ENCODE measurements around the gene ALOX12B. TPM values are rescaled to one million over a fixed set of nuclear protein-coding genes. Genes with fewer than 3 reads are reported as not detected.

Gene ALOX12B
- total and polyA plus RNA-seq, 2 of the 13 experiments (the other 11 are each of a cell fraction or from before 2014, with no cell fraction given), result 0.13 TPM; not detected in 1

DNA sequence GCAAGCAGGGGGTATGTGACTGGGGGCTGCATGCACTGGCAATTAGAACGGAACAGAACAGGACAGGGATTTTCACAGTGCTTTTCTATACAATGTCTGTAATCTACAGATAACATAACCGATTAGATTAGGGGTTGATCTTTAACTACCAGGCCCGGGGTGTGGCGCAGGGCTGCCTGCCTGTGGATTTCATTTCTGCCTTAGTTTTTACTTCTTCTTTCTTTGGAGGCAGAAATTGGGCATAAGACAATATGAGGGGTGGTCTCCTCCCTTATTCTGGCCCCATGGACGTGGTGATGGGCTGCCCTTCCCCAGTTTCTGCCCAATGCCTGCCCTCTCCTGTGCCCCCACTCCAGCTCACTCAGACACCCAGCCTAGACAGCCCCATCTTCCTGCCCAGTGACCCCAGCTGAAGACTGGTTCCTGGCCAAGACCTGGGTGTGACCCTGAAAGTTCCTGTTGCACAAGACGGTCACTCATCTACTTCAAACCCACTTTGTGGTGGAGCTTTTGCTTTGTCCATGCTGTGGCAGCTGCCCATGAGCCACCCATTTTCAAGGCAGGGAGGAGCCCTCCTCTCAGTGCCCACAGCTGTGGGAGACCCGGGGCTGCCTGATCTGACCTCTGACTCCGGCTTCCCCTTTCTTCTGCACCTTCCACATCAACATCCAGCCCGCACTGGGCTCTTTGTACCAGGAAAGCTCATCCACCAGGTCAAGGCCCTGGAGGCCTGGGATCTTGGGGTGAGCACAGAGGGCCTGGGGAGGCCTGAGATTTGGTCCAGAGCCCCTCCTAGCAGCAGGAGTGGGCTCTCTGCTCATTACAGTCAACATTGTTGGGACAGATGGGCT lies 18.6 kb downstream of the ALOX12B start (continued):
- TF ChIP-seq, protein P1, sequence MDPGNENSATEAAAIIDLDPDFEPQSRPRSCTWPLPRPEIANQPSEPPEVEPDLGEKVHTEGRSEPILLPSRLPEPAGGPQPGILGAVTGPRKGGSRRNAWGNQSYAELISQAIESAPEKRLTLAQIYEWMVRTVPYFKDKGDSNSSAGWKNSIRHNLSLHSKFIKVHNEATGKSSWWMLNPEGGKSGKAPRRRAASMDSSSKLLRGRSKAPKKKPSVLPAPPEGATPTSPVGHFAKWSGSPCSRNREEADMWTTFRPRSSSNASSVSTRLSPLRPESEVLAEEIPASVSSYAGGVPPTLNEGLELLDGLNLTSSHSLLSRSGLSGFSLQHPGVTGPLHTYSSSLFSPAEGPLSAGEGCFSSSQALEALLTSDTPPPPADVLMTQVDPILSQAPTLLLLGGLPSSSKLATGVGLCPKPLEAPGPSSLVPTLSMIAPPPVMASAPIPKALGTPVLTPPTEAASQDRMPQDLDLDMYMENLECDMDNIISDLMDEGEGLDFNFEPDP (CRISPR knock-in tag; conservative IDR thresholded peaks at IDR 0.05), result 0 out of 2 replicates have a peak, but pooled peaks have one; percentile 46
- TF ChIP-seq, protein P2, sequence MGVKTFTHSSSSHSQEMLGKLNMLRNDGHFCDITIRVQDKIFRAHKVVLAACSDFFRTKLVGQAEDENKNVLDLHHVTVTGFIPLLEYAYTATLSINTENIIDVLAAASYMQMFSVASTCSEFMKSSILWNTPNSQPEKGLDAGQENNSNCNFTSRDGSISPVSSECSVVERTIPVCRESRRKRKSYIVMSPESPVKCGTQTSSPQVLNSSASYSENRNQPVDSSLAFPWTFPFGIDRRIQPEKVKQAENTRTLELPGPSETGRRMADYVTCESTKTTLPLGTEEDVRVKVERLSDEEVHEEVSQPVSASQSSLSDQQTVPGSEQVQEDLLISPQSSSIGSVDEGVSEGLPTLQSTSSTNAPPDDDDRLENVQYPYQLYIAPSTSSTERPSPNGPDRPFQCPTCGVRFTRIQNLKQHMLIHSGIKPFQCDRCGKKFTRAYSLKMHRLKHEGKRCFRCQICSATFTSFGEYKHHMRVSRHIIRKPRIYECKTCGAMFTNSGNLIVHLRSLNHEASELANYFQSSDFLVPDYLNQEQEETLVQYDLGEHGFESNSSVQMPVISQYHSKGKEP (CRISPR knock-in tag; IDR thresholded peaks at IDR 0.05), result no peak

GRCh38 chr17:8067806-8068205 lies 19.7 kb downstream of the ALOX12B start:
- in situ Hi-C loops (cut with HindIII; ENCODE audit: extremely low pct_ligation_motif_present, low pct_unique_long_range_greater_than_20kb) (no loop called here), intact Hi-C loops (cut with micrococcal nuclease; ENCODE audit: unreplicated experiment) (no loop called here)
- no peak for ATAC-seq
- H3K4me2 ChIP-seq (ENCODE audit: low read depth, low read length), result no peak overlapping the region
- H3K9me3 ChIP-seq (ENCODE audit: low read length), result no peaks in the 10 kb centered on the region
- ChIA-PET POLR2A (no interaction called here), CTCF (ENCODE audit: low intra/inter-chr PET ratio, low total read pairs) (no interaction called here)
- H3K27ac ChIP-seq (ENCODE audit: extremely low read length, insufficient read depth, low read length), result no peak overlapping the region
- no peaks in the 10 kb centered on the region for H3K4me1 ChIP-seq (ENCODE audit: insufficient read depth, low read length)
- FAIRE-seq, result no peak
- no peaks in the 10 kb centered on the region for H3K79me2 ChIP-seq (ENCODE audit: insufficient read depth, low read length)
- no peak overlapping the region for H2AFZ ChIP-seq (ENCODE audit: low read length)
- DNase-seq (ENCODE audit: low spot score), result no peak
- no peak overlapping the region for H3K4me3 ChIP-seq (replicated peaks in 1 of 3; ENCODE audit: insufficient read depth in 1 of 3, low read depth in 2 of 3, low read length in 3 of 3)
- no peak overlapping the region for H3K9ac ChIP-seq (ENCODE audit: insufficient read depth, low read depth, low read length)
- H4K20me1 ChIP-seq (ENCODE audit: insufficient read depth, low read length), result peaks cover 21% of the 10 kb centered on the region
- H3K27me3 ChIP-seq (ENCODE audit: control insufficient read depth in 1 of 2, insufficient read depth in 2 of 2, low read length in 2 of 2), result peaks cover 18 to 51% of the 10 kb centered on the region in 2 experiments
- WGBS (ENCODE audit: low lambda C conversion rate), result 56% methylated on average over 2 of the region's 4 CpGs
- no peaks in the 10 kb centered on the region for H3K36me3 ChIP-seq (replicated peaks in 1 of 2; ENCODE audit: control insufficient read depth in 1 of 2, insufficient read depth in 2 of 2, low read length in 2 of 2)
- BruUV-seq (replicated peaks), result no TSS peak
- no peak for TF ChIP-seq ZNF180 (CRISPR knock-in tag; IDR thresholded peaks at IDR 0.05; ENCODE audit: borderline replicate concordance, low read depth)
- no peak for TF ChIP-seq NKX3-1 (CRISPR knock-in tag; IDR thresholded peaks at IDR 0.05)
- TF ChIP-seq, protein P3, sequence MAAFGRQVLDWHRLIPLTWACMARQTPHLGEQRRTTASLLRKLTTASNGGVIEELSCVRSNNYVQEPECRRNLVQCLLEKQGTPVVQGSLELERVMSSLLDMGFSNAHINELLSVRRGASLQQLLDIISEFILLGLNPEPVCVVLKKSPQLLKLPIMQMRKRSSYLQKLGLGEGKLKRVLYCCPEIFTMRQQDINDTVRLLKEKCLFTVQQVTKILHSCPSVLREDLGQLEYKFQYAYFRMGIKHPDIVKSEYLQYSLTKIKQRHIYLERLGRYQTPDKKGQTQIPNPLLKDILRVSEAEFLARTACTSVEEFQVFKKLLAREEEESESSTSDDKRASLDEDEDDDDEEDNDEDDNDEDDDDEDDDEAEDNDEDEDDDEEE (CRISPR knock-in tag; IDR thresholded peaks at IDR 0.05), result 0 out of 2 replicates have a peak, but pooled peaks have one; percentile 16
- no peak for TF ChIP-seq ZNF703 (CRISPR knock-in tag; IDR thresholded peaks at IDR 0.05; ENCODE audit: borderline replicate concordance)
- TF ChIP-seq ZNF251 (CRISPR knock-in tag; IDR thresholded peaks at IDR 0.05), result no peak
- TF ChIP-seq, protein P4, sequence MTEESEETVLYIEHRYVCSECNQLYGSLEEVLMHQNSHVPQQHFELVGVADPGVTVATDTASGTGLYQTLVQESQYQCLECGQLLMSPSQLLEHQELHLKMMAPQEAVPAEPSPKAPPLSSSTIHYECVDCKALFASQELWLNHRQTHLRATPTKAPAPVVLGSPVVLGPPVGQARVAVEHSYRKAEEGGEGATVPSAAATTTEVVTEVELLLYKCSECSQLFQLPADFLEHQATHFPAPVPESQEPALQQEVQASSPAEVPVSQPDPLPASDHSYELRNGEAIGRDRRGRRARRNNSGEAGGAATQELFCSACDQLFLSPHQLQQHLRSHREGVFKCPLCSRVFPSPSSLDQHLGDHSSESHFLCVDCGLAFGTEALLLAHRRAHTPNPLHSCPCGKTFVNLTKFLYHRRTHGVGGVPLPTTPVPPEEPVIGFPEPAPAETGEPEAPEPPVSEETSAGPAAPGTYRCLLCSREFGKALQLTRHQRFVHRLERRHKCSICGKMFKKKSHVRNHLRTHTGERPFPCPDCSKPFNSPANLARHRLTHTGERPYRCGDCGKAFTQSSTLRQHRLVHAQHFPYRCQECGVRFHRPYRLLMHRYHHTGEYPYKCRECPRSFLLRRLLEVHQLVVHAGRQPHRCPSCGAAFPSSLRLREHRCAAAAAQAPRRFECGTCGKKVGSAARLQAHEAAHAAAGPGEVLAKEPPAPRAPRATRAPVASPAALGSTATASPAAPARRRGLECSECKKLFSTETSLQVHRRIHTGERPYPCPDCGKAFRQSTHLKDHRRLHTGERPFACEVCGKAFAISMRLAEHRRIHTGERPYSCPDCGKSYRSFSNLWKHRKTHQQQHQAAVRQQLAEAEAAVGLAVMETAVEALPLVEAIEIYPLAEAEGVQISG (CRISPR knock-in tag; IDR thresholded peaks at IDR 0.05), result no peak
- peak; percentile 43 for TF ChIP-seq AGO1 (IDR thresholded peaks at IDR 0.05; ENCODE audit: low read depth, low read length, poor library complexity, severe bottlenecking)
- no peak for TF ChIP-seq MTA3 (CRISPR knock-in tag; IDR thresholded peaks at IDR 0.05)
- TF ChIP-seq, protein P5, sequence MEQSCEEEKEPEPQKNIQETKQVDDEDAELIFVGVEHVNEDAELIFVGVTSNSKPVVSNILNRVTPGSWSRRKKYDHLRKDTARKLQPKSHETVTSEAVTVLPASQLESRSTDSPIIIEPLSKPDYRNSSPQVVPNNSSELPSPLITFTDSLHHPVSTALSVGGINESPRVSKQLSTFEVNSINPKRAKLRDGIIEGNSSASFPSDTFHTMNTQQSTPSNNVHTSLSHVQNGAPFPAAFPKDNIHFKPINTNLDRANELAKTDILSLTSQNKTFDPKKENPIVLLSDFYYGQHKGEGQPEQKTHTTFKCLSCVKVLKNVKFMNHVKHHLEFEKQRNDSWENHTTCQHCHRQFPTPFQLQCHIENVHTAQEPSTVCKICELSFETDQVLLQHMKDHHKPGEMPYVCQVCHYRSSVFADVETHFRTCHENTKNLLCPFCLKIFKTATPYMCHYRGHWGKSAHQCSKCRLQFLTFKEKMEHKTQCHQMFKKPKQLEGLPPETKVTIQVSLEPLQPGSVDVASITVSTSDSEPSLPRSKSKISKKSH (CRISPR knock-in tag; IDR thresholded peaks at IDR 0.05; ENCODE audit: borderline replicate concordance), result no peak

All from HepG2 (cell line).